ENCODE results near the gene ACAD8. TPM values are rescaled to one million over a fixed set of nuclear protein-coding genes. Genes with fewer than 3 reads are reported as not detected.
"Not testable (repeated sequence)": the region's sequence is repeated elsewhere in the genome, so short reads cannot be mapped to it uniquely, and the experiment has no call there.

The ACAD8 gene
- total RNA-seq, 1 experiment from 2014 or later: 21.3 TPM

DNA sequence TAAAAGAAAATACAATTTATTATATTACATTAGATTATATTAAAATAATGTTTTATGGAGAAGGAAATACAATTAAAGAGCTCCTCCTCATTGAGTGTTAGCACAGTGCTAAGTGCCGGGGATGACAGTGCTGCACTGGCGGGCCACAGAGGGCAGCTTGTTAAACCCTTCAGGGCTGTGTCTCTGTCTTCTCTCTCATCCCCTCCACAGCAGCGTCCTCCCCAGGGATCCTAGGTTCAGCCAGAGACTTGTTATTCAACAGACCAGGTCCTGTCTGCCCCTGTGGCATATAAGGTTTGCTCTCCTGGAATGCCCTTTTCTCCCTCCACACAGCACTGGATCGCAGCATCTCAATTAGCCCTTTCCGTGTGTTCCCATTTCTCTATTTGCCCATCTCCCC is 14.4 kb upstream of the ACAD8 start:
- no peak for DNase-seq (ENCODE audit: low read depth)

- no peak for DNase-seq (ENCODE audit: low read depth)
Measured at GRCh38 chr11:134240592-134240991, 12.8 kb upstream of the ACAD8 start.

DNA sequence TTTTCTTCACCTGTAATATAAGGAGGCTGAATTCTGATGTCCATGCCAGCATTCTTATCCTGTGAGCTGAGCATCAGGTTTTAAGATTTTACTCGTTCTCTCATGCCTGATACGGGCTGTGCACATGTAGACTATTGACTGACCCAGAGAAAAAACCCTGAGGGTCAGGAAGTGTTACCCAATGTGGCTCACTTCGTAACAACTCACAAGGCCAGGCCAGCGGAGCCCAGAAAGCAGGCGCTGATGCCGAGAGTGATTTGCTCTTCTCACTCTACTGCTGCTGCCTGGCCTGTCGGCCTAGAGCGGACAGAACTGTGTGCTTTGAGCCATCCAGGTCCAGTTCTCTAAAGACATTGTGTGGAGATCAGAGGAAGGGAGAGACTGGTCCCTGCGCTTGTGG is 11.0 kb upstream of the ACAD8 start:
- DNase-seq (ENCODE audit: low read depth): no peak

- DNase-seq (ENCODE audit: low read depth): no peak
Measured at GRCh38 chr11:134243913-134244312, 9.5 kb upstream of the ACAD8 start.

DNA sequence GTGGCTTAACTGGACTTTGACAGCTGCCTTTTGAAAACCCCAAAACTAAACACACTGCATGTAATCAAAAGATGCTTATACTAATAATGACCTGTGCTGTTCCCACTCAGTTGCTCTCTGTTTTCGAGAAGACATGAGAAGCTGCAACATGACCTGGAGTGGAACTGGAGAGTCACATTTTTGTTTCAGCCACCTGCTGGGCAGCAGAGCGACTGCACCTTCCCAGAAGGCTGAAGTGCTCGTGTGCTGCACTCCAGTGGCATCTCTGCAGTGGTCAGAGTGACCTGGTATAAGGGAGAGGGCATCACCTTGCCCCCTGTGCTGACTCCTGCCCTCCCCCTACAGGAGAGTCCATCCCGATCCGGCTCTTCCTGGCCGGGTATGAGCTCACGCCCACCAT is 8.8 kb upstream of the ACAD8 start:
- no peak for DNase-seq (ENCODE audit: low read depth)

DNA sequence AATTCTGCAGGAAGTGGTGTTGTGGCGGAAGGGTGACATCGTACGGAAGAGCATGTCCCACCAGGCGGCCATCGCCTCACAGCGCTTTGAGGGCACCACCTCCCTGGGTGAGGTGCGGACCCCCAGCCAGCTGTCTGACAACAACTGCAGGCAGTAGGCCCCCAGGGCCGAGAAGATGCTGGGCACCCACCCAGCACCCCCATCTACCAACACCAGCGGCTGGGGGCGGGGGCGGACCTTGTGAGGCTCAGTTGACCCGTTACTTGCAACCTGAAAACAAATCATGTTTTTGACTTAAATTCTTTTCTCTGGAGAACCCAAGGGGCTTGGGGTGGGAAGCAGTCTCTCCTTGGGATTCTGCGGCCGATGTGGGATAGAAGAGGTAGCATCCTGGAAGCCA is 7.9 kb upstream of the ACAD8 start:
- DNase-seq (ENCODE audit: low read depth): no peak

DNA sequence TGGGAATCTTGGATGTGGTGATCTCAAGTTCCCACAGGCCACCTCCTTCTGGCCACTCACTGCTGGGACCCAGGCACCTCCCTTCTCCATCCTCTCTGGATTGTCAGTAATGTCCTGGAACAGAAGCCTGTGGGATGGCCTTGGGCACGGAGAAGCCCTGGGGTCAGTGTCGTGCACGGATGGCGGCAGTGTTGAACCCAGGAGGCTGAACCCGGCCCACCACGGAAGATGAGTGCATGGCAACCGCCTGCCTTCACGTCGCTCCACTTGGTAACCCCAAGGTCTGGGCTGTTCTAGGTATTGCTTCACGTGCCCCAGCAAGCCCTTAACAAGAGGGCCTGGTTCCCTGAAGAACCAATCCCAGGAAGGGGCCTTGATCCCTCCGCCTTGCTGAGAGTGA is 7.3 kb upstream of the ACAD8 start:
- no peak for DNase-seq (ENCODE audit: low read depth)

DNA sequence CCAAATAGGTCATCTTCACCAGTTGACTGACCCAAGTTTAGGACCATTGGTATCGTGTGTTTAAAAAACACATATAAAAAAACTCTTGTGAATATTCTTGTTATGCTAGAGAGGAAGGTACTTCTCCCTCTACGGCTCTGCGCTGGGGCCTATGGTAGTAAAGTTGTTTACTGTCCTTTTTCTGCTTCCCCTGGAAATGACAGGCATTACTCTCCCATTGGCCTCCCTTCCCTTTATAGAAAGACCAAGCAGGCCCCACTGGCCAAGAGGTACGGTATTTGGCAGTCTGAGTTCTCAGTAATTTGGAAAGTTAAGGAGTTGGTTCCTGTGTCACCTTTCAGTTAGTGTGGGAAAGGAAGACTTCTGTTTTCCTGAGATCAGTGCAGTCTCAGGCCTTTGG is 6.7 kb upstream of the ACAD8 start:
- DNase-seq (ENCODE audit: low read depth): no peak

GRCh38 chr11:134248910-134249480 is 4.4 kb upstream of the ACAD8 start:
- DNase-seq (ENCODE audit: low read depth): no peak

DNA sequence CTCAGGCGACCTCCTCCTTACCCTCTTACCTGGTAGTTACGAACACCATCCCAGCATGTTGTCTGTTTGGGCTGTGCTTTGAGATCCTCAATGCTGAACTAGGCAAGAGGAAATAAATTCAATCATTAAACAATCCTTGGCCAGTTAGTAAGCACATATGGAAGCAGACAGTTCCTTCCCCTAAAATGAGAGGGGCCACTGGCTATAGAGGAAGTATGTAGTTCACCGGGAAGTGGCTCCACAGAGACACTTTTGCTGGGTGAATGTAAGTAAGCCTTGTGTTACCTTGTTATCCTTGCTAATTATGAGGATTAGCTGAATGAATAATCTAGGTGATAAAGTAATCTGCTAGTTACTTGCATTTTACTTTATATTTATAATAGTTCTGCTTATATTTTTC is 3.1 kb upstream of the ACAD8 start:
- no peak for DNase-seq (ENCODE audit: low read depth)

GRCh38 chr11:134250675-134251074 is 2.7 kb upstream of the ACAD8 start:
- DNase-seq (ENCODE audit: low read depth): no peak

GRCh38 chr11:134252346-134253187 is 801 bp upstream of the ACAD8 start:
- DNase-seq (ENCODE audit: low read depth): no peak

GRCh38 chr11:134254433-134255183 is 1.2 kb downstream of the ACAD8 start:
- no peak for DNase-seq (ENCODE audit: low read depth)

- not testable (repeated sequence) for DNase-seq (ENCODE audit: low read depth)
Measured at GRCh38 chr11:134255184-134255561, 1.8 kb downstream of the ACAD8 start.

- no peak for DNase-seq (ENCODE audit: low read depth)
Measured at GRCh38 chr11:134257101-134257500, 3.7 kb downstream of the ACAD8 start.

- no peak for DNase-seq (ENCODE audit: low read depth)
Measured at GRCh38 chr11:134258577-134258976, 5.2 kb downstream of the ACAD8 start.

DNA sequence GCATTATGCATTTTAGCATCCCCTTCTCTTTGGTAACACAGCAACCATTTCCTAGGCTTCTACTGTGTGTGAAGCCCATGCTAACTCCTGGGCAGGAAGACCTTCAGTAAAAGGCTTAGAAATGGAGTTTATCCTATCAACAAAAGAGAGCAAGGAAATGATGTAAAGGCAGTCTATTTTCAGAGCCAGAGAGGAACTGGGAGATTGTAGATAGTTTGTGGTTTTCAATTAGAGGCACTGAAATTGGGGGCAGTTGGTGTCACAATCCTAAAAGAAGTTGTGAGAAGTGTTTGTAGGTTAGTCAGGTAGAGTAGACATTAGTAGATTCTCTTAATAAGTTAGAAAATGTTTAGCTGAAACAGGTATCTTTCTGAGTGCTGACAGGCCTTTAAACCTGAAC is 7.1 kb downstream of the ACAD8 start:
- DNase-seq (ENCODE audit: low read depth): no peak

- DNase-seq (ENCODE audit: low read depth): no peak
Measured at GRCh38 chr11:134260983-134261382, 7.6 kb downstream of the ACAD8 start.

GRCh38 chr11:134261626-134262488 is 8.5 kb downstream of the ACAD8 start:
- DNase-seq (ENCODE audit: low read depth): no peak

GRCh38 chr11:134264966-134265764 is 11.8 kb downstream of the ACAD8 start:
- no peak for DNase-seq (ENCODE audit: low read depth)

GRCh38 chr11:134266440-134266839 is 13.1 kb downstream of the ACAD8 start:
- peak; percentile 30 for DNase-seq (ENCODE audit: low read depth)
